Measurements from ENCODE around the gene BACH2.

Gene BACH2

GRCh38 chr6:90329386-90330077 lies 32.9 kb upstream of the BACH2 start:
- no peak for DNase-seq (ENCODE audit: low spot score)
- in situ Hi-C loops (cut with MboI; ENCODE audit: low pct_unique_long_range_greater_than_20kb, low sequenced_read_pairs, unreplicated experiment) = no loop called here
- no peak for TF ChIP-seq CTCF (IDR thresholded peaks at IDR 0.05; ENCODE audit: extremely low read depth, insufficient read depth, missing control alignments)

- no peak for TF ChIP-seq CTCF (IDR thresholded peaks at IDR 0.05; ENCODE audit: extremely low read depth, insufficient read depth, missing control alignments)
- in situ Hi-C loops (cut with MboI; ENCODE audit: low pct_unique_long_range_greater_than_20kb, low sequenced_read_pairs, unreplicated experiment) = no loop called here
- no peak for DNase-seq (ENCODE audit: low spot score)
Measured at GRCh38 chr6:90328004-90328403, 31.4 kb upstream of the BACH2 start.

GRCh38 chr6:90326404-90327057 lies 29.9 kb upstream of the BACH2 start:
- TF ChIP-seq CTCF (IDR thresholded peaks at IDR 0.05; ENCODE audit: extremely low read depth, insufficient read depth, missing control alignments) = no peak
- DNase-seq (ENCODE audit: low spot score) = no peak
- in situ Hi-C loops (cut with MboI; ENCODE audit: low pct_unique_long_range_greater_than_20kb, low sequenced_read_pairs, unreplicated experiment) = no loop called here

DNA sequence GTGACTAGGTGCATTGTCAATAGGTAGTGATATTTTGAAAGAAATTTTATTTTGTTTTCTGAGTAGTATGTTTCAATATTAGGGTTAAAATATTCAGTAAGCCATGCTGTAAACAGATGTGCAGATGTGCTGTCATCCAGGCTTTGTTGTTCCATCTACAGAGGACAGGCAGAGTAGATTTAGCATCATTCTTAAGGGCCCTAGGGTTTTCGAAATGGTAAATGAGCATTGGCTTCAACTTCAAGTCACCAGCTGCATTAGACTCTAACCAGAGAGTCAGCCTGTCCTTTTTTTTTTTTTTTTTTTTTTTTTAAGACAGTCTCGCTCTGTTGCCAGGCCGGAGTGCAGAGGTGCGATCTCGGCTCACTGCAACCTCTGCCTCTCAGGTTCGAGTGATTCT lies 27.1 kb upstream of the BACH2 start:
- no peak for DNase-seq (ENCODE audit: low spot score)
- in situ Hi-C loops (cut with MboI; ENCODE audit: low pct_unique_long_range_greater_than_20kb, low sequenced_read_pairs, unreplicated experiment) = no loop called here
- no peak for TF ChIP-seq CTCF (IDR thresholded peaks at IDR 0.05; ENCODE audit: extremely low read depth, insufficient read depth, missing control alignments)

DNA sequence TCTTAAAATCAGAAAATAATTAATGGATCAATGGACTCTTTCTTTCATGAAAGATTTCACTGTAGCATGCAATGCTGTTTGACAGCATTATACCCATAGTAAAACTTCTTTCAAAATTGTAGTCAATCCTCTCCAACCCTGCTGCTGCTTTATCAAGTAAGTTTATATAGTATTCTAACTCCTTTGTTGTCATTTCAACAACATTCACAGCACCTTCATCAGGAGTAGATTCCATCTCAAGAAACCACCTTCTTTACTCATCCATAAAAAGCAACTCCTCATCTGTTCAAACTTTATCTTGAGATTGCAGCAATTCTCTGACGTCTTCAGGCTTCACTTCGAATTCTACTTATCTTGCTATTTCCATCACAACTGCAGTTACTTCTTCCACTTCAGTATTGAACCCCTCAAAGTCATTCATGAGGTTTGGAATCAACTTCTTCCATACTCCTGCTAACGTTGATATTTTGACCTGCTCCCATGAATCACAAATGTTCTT lies 26.4 kb upstream of the BACH2 start:
- TF ChIP-seq CTCF (IDR thresholded peaks at IDR 0.05; ENCODE audit: extremely low read depth, insufficient read depth, missing control alignments) = no peak
- in situ Hi-C loops (cut with MboI; ENCODE audit: low pct_unique_long_range_greater_than_20kb, low sequenced_read_pairs, unreplicated experiment) = no loop called here
- no peak for DNase-seq (ENCODE audit: low spot score)

GRCh38 chr6:90319979-90320685 lies 23.5 kb upstream of the BACH2 start:
- in situ Hi-C loops (cut with MboI; ENCODE audit: low pct_unique_long_range_greater_than_20kb, low sequenced_read_pairs, unreplicated experiment) = no loop called here
- DNase-seq (ENCODE audit: low spot score) = no peak
- no peak for TF ChIP-seq CTCF (IDR thresholded peaks at IDR 0.05; ENCODE audit: extremely low read depth, insufficient read depth, missing control alignments)

Data from GM13977 (cell line).